GM19372 (cell line): ENCODE data around the gene R3HCC1L.

Experiments
- ATAC-seq: cut with Tn5 transposase; IDR thresholded peaks from one replicate; pipeline ENCODE4 v1.9.1; 2021; ENCODE audit warnings: mild to moderate bottlenecking, low read depth, moderate library complexity; ENCODE audit not compliant: unreplicated experiment

The R3HCC1L gene

GRCh38 chr10:98134431-98135221 lies at the start of gene R3HCC1L:
TSS of gene R3HCC1L (plus strand) at chr10:98134657. CDS start at chr10:98208115, 73,458 bp downstream.
- peak; percentile 79 for ATAC-seq

GRCh38 chr10:98085238-98085637 lies 49.2 kb upstream of the R3HCC1L start:
- ATAC-seq: no peak

GRCh38 chr10:98086837-98087708 lies 47.4 kb upstream of the R3HCC1L start:
- no peak for ATAC-seq

GRCh38 chr10:98088186-98088971 lies 46.1 kb upstream of the R3HCC1L start:
- ATAC-seq: no peak

GRCh38 chr10:98090822-98091221 lies 43.6 kb upstream of the R3HCC1L start:
- ATAC-seq: no peak

GRCh38 chr10:98096316-98096715 lies 38.1 kb upstream of the R3HCC1L start:
- ATAC-seq: no peak

GRCh38 chr10:98096731-98097130 lies 37.7 kb upstream of the R3HCC1L start:
- ATAC-seq: no peak

- no peak for ATAC-seq
Observed at GRCh38 chr10:98097175-98097574, 37.3 kb upstream of the R3HCC1L start.

GRCh38 chr10:98097616-98098015 lies 36.8 kb upstream of the R3HCC1L start:
- ATAC-seq: no peak

- no peak for ATAC-seq
Observed at GRCh38 chr10:98098247-98098646, 36.2 kb upstream of the R3HCC1L start.

GRCh38 chr10:98100476-98100875 lies 34.0 kb upstream of the R3HCC1L start:
- ATAC-seq: no peak

GRCh38 chr10:98101366-98101765 lies 33.1 kb upstream of the R3HCC1L start:
- no peak for ATAC-seq

- ATAC-seq: no peak
Observed at GRCh38 chr10:98104125-98104524, 30.3 kb upstream of the R3HCC1L start.

- no peak for ATAC-seq
Observed at GRCh38 chr10:98106531-98106930, 27.9 kb upstream of the R3HCC1L start.

- no peak for ATAC-seq
Observed at GRCh38 chr10:98107644-98108430, 26.6 kb upstream of the R3HCC1L start.

GRCh38 chr10:98110356-98110755 lies 24.1 kb upstream of the R3HCC1L start:
- no peak for ATAC-seq

- ATAC-seq: no peak
Observed at GRCh38 chr10:98115031-98115787, 19.2 kb upstream of the R3HCC1L start.

- no peak for ATAC-seq
Observed at GRCh38 chr10:98119891-98120290, 14.6 kb upstream of the R3HCC1L start.

GRCh38 chr10:98125940-98126631 lies 8.4 kb upstream of the R3HCC1L start:
- no peak for ATAC-seq
